Measurements from ENCODE around the gene TDRKH.
"Not testable (repeated sequence)": the region's sequence is repeated elsewhere in the genome, so short reads cannot be mapped to it uniquely, and the experiment has no call there.

TDRKH gene

DNA sequence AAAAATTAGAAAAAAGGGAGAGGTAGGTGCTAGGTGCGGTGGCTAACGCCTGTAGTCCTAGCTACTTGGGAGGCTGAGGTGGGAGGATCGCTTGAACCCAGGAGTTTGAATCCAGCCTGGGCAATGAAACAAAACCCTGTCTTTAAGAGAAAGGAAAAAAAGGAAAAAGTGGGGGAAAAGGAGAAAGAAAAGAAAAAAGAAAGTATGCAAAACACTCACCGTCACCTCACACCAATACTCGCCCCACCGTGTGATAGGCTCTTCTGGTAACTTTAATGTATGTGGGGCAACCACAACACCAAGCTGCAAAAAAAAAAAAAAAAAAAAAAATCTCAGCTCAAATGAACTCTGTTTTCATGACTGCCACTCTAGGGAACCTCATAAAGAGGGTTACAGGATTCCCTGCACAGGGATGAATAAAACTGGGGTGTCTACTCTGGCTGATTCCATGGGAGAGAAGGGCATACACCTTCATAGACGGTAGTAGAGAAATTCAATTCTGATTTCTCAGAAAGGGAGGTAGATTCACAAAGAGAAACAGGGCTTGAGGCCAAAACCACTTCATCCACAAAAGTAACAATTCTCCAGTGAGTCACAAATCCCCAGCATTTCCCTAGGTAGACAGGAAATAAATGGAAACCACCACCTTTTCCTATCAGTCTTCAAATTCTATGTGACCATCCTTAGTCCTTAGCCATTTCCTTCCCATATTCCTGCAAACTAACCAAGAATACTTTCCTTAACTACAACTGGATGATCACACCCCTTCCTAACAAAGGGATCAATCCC lies 29.5 kb downstream of the TDRKH start:
- no peak for DNase-seq

DNA sequence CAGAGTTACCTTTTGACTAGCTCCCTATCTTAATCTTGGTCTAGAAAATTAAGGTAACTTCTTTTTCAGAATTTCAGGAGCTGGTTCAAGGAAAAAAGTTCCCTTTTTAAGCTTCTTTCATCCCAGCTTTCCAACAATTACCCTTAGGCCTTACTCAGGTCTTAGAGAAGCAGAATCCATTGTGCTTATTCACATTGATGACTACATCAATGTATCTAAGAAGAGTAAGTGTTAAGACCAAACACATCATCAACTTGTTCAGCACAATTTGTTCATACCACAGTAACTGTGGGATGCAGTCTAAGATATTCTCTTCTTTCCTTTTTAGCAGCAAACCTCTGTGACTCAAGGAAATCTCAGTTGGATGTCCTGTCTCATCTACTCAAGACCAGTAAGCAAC lies 31.1 kb downstream of the TDRKH start:
- DNase-seq: no peak

DNA sequence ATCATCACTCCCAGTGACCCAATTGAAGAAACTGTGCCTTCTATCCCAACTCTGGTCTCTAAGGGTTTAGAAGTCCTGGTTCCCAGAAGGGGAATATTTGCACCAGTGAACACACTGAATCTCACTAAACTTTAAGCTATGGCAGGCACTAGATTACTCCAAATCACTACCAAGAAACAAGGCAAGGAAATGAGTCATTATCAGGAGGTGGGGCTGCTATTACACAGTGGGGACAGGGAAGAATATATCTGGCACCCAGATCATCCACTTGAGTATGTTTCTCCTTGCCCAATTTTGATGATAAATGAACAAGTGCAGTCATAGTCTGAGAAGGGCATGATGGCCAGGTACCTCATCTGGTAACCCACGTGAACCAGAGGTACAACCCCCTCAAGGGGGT lies 34.0 kb downstream of the TDRKH start:
- peak; percentile 19 for DNase-seq

DNA sequence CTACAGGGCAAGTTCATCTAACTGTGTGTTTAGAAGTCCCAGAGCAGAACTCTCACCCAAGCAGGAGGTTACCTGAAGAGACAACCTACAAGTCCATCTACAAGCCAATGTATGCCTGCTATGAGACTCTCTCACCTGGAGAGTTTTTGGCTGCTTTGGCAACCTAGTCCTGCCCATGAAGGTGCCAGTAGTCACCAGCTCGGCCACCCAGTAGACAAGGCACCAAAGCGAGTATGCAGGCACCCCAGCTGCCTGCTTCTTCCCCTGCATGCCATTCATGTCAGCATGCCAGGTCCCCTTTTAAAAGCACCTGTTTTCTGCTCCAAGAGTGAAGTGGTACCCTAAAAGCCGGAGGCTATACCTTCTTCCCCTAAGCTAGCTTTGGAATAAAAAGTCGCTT lies 48.8 kb downstream of the TDRKH start:
- no peak for DNase-seq

DNA sequence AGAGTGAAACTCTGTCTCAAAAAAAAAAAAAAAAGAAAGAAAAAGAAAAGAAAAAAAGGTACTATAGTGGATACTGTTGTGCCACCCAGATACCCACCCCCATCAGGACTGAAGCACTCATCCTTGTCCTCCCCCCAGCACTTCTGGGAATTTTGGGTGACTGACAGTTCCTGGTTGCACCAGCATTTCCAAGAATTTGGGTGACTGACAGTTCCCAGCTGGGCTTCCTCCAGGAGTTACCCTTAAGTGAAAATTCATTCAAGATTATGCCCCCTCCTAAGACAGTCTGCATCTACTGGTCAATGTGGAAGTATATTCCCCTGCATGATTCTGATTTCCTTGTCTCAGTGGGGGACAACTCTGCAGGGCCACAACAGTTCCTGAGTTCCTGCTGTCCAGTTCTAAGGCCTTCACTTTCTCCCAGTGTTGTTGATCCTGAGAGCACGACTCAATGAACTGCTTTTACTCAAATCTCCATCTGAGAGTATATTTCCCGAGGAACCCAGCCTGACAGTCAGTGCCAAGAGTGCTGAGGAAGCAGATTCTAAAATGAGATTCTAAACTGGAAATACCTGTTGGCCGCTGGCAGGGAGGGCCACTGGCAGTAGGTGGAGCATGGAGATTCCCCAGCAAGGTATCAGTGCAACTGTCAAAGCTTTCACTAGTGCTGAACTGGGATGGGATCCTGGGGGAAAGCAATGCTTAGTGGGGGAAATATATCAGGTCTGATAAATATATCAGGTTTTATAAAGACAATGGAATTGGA lies 50.5 kb downstream of the TDRKH start:
- no peak for DNase-seq

DNA sequence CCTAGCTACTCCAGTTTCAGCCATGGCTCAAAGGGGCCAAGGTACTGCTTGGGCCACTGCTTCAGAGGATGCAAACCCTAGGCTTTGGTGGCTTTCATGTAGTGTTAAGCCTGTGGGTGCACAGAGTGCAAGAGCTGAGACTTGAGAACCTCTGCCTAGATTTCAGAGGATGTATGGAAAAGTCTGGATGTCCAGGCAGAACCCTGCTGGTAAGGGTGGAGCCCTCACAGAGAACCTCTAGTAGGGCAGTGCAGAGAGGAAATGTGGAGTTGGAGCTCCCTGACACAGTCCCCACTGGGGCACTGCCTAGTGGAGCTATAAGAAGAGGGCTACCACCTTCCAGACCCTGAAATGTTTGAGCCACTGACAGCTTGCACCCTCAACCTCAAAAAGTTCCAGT lies 52.8 kb downstream of the TDRKH start:
- DNase-seq: no peak

DNA sequence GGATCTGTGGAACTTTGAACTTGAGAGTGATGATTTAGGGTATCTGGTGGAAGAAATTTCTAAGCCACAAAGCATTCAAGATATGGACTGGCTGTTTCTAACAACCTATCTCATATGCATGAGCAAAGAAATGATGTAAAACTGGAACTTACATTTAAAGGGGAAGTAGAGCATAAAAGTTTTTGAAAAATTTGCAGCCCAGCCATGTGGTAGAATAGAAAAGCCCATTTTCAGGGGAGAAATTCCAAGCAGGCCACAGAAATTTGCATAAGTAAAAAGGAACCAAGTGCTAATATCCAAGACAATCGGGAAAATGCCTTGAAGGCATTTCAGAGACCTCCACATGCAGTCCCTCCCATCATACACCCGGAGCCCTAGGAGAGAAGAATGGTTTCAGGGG lies 53.3 kb downstream of the TDRKH start:
- DNase-seq: no peak

DNA sequence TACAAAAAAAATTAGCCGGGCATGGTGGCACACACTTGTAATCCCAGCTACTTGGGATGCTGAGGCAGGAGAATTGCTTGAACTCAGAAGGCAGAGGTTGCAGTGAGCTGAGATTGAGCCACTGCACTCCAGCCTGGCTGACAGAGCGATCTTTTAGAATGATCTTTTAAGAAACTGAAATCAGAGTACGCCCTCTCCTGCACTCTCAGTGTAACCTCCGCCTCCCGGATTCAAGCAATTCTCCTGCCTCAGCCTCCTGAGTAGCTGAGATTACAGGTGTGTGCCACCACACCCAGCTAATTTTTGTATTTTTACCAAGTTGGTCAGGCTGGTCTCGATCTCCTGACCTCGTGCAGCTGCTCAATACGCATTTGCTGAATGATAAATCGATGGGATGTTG lies 56.3 kb downstream of the TDRKH start:
- not testable (repeated sequence) for DNase-seq

DNA sequence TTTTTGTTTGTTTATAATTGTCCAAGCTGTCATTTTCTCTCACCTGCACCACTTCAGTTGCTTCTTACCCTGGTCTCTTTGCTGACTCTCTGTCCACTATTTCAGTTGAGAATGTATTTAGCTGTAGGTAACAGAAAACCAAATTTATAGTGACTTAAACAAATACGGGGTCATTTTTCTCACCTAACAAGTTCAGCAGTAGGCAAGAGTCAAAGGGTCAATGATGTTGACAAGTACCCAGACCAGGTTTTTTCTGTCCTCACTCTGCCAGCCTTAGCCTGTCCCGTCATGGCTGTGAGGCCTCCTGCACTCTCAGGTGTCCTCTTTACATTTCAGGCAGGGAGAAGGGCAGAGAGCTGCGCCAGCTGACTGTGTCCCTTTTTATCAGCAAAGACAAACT lies 57.2 kb downstream of the TDRKH start:
- no peak for DNase-seq

DNA sequence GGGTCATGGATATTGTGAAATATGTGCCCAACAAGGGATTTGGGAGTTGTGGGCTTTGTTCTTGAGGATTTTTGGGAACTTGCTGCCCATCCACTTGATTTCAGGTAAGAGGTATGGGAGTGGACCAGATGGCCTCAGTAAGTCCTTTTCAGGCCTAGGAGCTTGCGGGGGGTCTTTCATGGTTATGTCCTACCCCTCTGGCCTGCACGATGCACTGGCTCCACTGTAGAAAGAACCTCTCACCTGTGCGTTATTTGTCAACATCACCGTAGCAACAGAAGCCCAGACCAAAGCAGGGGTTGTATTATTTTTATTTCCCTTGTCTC lies 60.4 kb downstream of the TDRKH start:
- no peak for DNase-seq

DNA sequence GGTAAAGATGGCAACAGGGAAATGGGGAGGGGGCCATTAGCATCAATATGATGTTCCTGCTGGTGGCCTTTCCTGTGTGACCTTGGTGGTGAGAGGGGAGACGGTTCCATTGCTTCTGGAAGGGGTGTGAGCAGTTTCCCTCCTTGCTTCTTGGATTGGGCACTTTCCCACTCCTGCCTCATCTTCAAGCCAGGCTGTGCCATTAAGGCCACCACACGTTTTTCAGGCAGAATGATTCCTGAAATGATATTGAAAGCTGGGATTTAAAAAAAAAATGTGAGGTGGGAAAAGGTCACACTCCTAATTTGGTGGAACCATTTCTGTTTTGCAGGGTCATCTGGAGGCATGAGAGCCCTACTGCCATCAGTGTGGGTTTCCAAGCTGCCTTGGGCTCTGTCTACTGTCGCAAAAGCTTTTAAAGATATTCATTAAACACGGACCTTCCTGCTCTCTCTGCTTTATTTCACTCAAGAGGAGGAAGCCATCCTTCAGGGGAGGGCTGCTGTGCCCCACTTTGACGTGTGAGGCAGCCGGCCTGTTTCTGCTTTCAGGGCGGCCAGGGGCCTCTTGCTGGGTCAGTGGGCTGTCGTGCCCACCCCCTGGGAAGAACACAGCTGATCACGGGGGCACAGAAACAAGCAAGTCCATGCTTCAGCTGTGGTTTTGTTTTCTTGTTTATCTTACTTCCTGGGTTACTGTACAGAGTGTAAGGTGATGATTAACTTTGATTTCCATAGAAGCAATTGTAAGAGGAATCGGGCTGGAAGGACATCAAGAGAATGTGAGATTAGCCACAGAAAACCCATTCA lies 60.9 kb downstream of the TDRKH start:
- no peak for DNase-seq

DNA sequence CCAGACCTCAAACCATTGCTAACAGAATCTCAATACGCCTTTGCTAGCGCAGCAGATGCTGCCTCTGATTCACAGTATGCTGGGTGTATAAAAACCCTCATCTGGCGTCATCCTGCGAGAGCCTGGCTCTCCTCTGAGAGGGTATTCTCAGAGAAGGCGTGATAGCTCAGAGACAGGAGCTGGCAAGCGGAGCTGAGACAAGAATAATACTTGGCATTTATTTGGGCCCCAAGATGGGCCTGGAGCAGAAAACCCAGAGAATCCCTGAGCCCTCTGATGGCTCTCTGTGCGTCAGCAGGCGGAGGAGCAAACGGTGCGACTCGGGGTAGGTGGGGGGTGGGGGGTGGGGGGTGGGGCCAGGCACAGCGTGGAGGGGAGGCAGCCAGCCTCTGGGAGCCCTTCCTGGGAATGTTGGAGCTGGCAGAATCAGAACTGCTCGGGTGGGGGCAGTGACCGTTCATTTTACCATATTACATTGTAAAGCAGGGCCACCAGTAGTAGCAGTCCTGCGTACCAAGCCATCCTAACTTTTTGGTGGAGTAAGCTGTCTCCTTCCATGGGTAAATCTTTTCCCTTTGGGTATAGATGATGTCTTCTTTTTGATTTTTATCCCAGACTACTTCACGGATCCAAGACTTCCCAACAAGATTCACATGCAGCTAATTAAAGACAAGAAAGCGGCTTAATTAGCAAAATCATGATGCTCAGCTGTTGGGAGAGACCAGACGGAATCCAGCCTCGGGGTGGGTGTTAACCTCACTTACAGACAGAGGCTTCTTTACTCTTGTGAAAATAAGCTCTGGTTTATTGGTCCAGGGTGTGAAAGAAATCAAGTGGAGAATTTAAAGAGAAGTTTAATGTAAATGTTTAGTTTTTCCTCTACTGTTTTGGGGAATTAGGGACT lies 61.9 kb downstream of the TDRKH start:
- peak; percentile 70 for DNase-seq

DNA sequence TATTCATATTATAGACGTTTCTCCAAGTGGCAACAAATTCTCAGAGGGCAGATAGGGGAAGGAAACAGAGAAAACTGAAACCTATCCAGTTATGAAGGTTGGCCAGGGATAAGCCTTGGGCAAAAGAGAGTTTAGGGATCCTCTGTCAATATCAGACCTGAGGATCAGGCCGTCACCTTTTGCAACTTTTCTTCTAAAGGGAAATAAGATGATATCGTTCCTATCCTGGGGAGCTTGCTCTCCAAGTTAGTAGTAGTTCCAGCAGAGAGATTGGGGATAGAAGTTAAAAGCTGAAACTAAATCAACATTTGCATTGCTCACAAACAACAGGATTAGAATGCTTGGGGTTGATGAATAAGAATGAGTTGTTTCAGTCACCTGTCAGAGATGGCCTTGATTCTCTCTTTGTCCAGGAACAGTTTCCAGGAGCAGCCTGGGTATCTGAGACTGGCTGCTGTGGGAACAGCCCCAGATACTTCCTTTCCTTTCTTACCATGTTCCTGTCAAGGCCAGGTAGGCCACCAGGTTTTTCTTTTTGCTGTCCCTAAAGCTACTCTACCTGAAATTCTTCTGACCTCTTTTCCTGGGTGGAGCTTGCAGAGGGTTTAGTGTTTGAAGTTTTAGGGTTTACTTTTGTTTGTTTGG lies 66.5 kb downstream of the TDRKH start:
- no peak for DNase-seq
